Measurements from ENCODE around the gene ANKS1B.
"Not testable (repeated sequence)": the region's sequence is repeated elsewhere in the genome, so short reads cannot be mapped to it uniquely, and the experiment has no call there.

The ANKS1B gene

DNA sequence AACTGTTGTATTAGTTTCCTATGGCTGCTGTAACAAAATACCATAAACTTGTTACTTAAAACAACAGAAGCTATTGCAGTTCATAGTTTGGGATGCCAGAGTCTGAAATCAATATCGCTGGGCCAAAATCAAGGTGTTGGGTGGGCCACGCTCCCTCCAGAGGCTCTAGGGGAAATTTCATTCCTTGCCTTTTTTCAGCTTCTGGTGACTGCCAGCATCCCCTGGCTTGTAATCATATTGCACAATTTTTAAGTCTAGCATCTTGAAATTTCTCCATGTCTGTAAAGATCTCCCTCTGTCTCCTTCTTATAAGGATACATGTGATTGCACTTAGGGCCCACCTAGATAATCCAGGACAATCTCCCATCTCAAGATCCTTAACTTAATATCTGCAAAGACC is 386.0 kb downstream of the ANKS1B start:
- Histone ChIP-seq H3K4me3 (ENCODE audit: low read length) (no peak overlapping the region), H3K36me3 (ENCODE audit: control insufficient read depth, insufficient read depth, low read length) (no peaks in the 10 kb centered on the region), H3K27me3 (ENCODE audit: control insufficient read depth, insufficient read depth, low read length) (no peaks in the 10 kb centered on the region), H3K4me1 (ENCODE audit: control insufficient read depth, insufficient read depth, low read length) (no peaks in the 10 kb centered on the region), H3K9me3 (ENCODE audit: control insufficient read depth, low read length) (no peaks in the 10 kb centered on the region), H3K9ac (ENCODE audit: low read length) (no peak overlapping the region)

DNA sequence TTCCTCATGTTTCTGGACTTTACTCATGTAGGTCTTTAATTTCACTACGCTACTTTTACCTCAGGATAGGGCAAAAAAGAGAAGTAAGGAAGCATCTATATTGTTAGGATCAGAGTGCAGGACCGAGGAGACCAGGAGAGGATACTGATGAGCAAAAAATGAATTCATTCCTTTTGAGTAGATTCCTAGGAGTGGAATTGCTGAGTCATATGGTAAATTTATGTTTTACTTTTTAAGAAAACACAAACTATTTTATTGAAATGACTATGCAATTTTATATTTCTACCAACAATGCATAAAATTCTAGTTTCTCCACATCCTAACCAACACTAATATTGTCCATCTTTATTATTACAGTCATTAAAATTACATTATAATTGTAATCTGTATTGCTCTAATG is 388.0 kb downstream of the ANKS1B start:
- no peaks in the 10 kb centered on the region for H3K9me3 ChIP-seq (ENCODE audit: control insufficient read depth, low read length)
- H3K36me3 ChIP-seq (ENCODE audit: control insufficient read depth, insufficient read depth, low read length): no peaks in the 10 kb centered on the region
- no peak overlapping the region for H3K9ac ChIP-seq (ENCODE audit: low read length)
- H3K4me3 ChIP-seq (ENCODE audit: low read length): no peak overlapping the region
- H3K27me3 ChIP-seq (ENCODE audit: control insufficient read depth, insufficient read depth, low read length): no peaks in the 10 kb centered on the region
- no peaks in the 10 kb centered on the region for H3K4me1 ChIP-seq (ENCODE audit: control insufficient read depth, insufficient read depth, low read length)

DNA sequence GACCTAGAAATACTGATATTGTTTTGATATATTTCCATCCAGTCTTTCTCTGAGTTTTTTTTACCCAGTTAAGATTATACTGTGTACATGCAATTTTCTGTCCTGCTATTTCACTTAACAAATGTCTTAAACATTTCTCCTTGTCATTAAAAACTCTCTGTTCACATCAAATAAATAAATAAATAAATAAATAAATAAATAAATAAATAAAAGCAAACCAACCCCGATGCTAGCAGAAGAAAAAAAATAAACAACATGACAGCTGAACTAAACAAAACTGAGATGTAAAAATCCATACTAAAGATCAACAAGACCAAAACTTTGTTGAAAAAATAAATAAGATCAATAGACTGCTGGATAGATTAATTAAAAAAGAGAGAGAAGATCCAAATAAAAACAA is 407.6 kb downstream of the ANKS1B start:
- H3K4me3 ChIP-seq (ENCODE audit: low read length); H3K36me3 ChIP-seq (ENCODE audit: control insufficient read depth, insufficient read depth, low read length): not testable (repeated sequence)

DNA sequence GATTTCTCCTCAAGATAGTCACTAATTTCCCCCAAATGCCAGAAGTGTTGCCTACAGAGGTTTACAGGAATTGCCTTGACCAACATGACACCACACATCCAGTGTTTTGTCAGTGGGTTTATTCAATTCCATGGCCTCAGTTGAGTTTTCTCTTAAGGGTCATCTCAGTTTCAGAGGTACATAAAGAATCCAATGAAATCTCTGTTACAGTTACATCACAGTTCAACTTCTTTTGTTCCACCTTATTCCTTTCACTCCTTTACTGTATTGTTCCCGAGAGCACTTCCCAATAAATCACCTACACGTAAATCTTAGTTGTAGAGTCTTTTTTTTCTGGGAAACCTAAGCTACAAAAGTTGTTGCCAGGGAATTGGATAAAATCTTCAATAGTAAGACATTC is 410.8 kb downstream of the ANKS1B start:
- H3K4me3 ChIP-seq (ENCODE audit: low read length): no peak overlapping the region
- H3K4me1 ChIP-seq (ENCODE audit: control insufficient read depth, insufficient read depth, low read length): no peaks in the 10 kb centered on the region
- H3K9me3 ChIP-seq (ENCODE audit: control insufficient read depth, low read length): no peaks in the 10 kb centered on the region

More for the DNA sequence above, 407.6 kb downstream of the ANKS1B start:
- not testable (repeated sequence) for H3K4me1 ChIP-seq (ENCODE audit: control insufficient read depth, insufficient read depth, low read length); H3K27me3 ChIP-seq (ENCODE audit: control insufficient read depth, insufficient read depth, low read length); H3K9ac ChIP-seq (ENCODE audit: low read length); H3K9me3 ChIP-seq (ENCODE audit: control insufficient read depth, low read length)

DNA sequence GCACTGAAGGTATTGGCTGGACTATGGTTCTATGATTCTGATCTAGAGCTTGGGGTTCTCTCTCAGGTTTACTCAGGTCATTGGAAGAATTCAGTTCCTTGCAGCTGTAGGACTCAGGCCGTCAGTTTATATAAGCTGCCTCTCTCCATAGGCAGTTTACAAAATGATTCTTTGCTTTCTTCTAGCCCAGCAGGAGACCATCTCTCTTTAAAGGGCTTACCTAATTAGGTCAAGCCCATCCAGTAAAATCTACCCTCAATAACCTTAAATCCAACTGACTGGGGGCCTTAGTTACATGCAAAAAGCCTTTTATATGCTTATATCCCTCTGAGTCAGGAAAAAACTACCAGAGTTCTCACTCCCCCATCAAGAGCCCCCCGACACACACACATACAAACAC is 417.7 kb downstream of the ANKS1B start:
- H3K9me3 ChIP-seq (ENCODE audit: control insufficient read depth, low read length): no peaks in the 10 kb centered on the region
- H3K9ac ChIP-seq (ENCODE audit: low read length): no peak overlapping the region
- H3K4me3 ChIP-seq (ENCODE audit: low read length): no peak overlapping the region
- no peaks in the 10 kb centered on the region for H3K4me1 ChIP-seq (ENCODE audit: control insufficient read depth, insufficient read depth, low read length)
- no peaks in the 10 kb centered on the region for H3K27me3 ChIP-seq (ENCODE audit: control insufficient read depth, insufficient read depth, low read length)
- H3K36me3 ChIP-seq (ENCODE audit: control insufficient read depth, insufficient read depth, low read length): no peaks in the 10 kb centered on the region

More for the DNA sequence above, 410.8 kb downstream of the ANKS1B start:
- H3K36me3 ChIP-seq (ENCODE audit: control insufficient read depth, insufficient read depth, low read length): no peaks in the 10 kb centered on the region
- H3K9ac ChIP-seq (ENCODE audit: low read length): no peak overlapping the region
- no peaks in the 10 kb centered on the region for H3K27me3 ChIP-seq (ENCODE audit: control insufficient read depth, insufficient read depth, low read length)

DNA sequence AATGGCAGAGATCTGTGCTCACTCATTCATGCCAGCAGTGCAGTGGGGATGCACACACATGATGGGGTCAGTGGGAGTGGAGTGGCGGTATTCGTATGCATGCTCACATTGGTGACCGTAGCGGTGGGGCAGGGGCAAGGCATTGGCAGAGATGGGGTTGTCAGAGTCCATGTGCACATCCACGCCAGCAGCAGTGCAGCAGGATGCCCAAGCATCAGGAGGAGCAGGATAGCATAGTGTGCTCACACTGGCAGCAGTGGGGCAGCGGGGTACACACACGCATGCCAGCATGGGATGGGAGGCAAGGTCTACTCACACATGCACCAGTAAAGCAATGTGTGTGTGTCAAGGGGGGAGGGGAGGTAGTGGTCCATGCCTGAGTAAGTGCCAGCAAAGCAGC is 426.6 kb downstream of the ANKS1B start:
- H3K4me3 ChIP-seq (ENCODE audit: low read length): no peak overlapping the region
- H3K9me3 ChIP-seq (ENCODE audit: control insufficient read depth, low read length): no peaks in the 10 kb centered on the region
- H3K36me3 ChIP-seq (ENCODE audit: control insufficient read depth, insufficient read depth, low read length): no peaks in the 10 kb centered on the region
- H3K4me1 ChIP-seq (ENCODE audit: control insufficient read depth, insufficient read depth, low read length): no peaks in the 10 kb centered on the region
- no peaks in the 10 kb centered on the region for H3K27me3 ChIP-seq (ENCODE audit: control insufficient read depth, insufficient read depth, low read length)
- no peak overlapping the region for H3K9ac ChIP-seq (ENCODE audit: low read length)

DNA sequence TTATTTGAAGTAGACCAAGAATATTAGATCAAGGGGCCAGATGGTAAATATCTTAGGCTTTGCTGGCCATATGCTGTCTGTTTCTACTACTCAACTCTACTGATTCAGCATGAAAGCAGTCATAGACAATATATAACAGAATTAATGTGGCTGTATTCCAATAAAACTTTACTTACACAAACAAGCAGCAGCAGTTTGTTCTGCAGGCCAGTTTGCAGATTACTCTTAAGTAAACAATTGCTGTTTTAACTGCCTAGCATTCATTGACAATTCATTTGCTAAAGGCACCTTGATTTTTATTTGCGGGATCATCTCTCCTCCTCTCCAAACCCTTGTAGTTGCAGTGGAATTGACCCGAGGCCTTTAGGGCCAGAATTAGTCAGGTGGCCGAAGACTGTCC is 431.3 kb downstream of the ANKS1B start:
- H3K4me1 ChIP-seq (ENCODE audit: control insufficient read depth, insufficient read depth, low read length): no peaks in the 10 kb centered on the region
- no peak overlapping the region for H3K4me3 ChIP-seq (ENCODE audit: low read length)
- no peaks in the 10 kb centered on the region for H3K9me3 ChIP-seq (ENCODE audit: control insufficient read depth, low read length)
- no peak overlapping the region for H3K9ac ChIP-seq (ENCODE audit: low read length)
- H3K36me3 ChIP-seq (ENCODE audit: control insufficient read depth, insufficient read depth, low read length): no peaks in the 10 kb centered on the region
- no peaks in the 10 kb centered on the region for H3K27me3 ChIP-seq (ENCODE audit: control insufficient read depth, insufficient read depth, low read length)

DNA sequence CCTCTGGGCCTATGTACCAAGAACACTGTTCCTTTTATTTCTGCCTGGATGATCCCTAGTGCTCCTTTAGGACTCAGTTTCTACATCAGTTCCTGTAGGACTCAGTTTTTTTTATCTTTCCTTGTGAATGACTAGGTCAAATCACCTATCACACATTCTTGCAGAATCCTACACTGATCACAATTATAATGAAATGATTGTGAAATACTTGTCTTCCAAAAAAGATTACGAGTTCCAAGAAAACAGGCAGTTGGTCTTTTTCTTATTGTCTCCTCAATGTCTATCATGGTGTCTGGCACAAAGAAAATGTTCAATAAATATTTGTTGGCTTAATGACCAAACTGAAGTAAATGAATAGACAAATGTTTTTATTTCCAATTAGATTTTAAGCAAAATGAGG is 432.7 kb downstream of the ANKS1B start:
- H3K27me3 ChIP-seq (ENCODE audit: control insufficient read depth, insufficient read depth, low read length): no peaks in the 10 kb centered on the region
- H3K4me1 ChIP-seq (ENCODE audit: control insufficient read depth, insufficient read depth, low read length): no peaks in the 10 kb centered on the region
- H3K36me3 ChIP-seq (ENCODE audit: control insufficient read depth, insufficient read depth, low read length): no peaks in the 10 kb centered on the region
- no peak overlapping the region for H3K9ac ChIP-seq (ENCODE audit: low read length)
- H3K4me3 ChIP-seq (ENCODE audit: low read length): no peak overlapping the region
- H3K9me3 ChIP-seq (ENCODE audit: control insufficient read depth, low read length): no peaks in the 10 kb centered on the region

DNA sequence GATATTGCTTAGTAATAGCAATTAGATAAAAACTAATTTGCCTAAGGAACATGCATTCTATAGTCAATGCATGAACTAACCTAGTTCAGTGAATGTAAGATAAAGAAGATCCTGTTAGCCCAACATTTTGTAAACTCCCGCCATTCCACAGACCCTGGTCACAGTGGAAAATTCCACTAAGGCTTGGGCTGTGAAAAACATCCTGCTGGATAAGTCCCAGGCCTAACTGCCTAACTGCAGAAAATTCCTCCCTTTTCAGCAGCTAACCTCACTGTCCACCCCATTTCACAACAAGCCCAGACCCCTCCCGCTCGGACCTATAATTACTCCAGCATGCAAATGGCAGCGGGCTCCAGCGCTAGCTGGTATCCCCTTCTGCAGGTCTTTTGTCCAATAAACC is 435.1 kb downstream of the ANKS1B start:
- H3K4me3 ChIP-seq (ENCODE audit: low read length): no peak overlapping the region
- no peak overlapping the region for H3K9ac ChIP-seq (ENCODE audit: low read length)
- H3K27me3 ChIP-seq (ENCODE audit: control insufficient read depth, insufficient read depth, low read length): no peaks in the 10 kb centered on the region
- H3K4me1 ChIP-seq (ENCODE audit: control insufficient read depth, insufficient read depth, low read length): no peaks in the 10 kb centered on the region
- no peaks in the 10 kb centered on the region for H3K36me3 ChIP-seq (ENCODE audit: control insufficient read depth, insufficient read depth, low read length)
- no peaks in the 10 kb centered on the region for H3K9me3 ChIP-seq (ENCODE audit: control insufficient read depth, low read length)

DNA sequence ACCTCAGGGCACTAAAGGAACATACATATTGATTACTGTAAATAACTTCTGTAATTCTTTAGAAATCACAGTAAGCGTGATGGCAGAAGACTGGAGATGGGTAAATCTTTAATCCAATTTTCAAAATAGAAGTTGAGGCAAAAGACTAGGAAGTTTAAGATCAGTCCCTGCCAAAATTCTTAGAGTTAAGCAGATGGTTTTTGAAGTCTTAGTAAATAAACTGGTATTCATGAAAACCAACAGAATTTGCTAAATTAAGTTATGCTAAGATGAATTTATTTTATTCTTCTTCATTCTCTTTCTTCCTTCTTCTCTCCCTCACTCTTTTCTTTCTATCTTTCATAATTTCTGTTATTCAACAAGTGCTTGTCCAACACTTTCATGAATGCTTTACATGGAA is 435.5 kb downstream of the ANKS1B start:
- no peaks in the 10 kb centered on the region for H3K9me3 ChIP-seq (ENCODE audit: control insufficient read depth, low read length)
- no peaks in the 10 kb centered on the region for H3K27me3 ChIP-seq (ENCODE audit: control insufficient read depth, insufficient read depth, low read length)
- no peaks in the 10 kb centered on the region for H3K4me1 ChIP-seq (ENCODE audit: control insufficient read depth, insufficient read depth, low read length)
- H3K36me3 ChIP-seq (ENCODE audit: control insufficient read depth, insufficient read depth, low read length): no peaks in the 10 kb centered on the region
- no peak overlapping the region for H3K4me3 ChIP-seq (ENCODE audit: low read length)
- H3K9ac ChIP-seq (ENCODE audit: low read length): no peak overlapping the region

DNA sequence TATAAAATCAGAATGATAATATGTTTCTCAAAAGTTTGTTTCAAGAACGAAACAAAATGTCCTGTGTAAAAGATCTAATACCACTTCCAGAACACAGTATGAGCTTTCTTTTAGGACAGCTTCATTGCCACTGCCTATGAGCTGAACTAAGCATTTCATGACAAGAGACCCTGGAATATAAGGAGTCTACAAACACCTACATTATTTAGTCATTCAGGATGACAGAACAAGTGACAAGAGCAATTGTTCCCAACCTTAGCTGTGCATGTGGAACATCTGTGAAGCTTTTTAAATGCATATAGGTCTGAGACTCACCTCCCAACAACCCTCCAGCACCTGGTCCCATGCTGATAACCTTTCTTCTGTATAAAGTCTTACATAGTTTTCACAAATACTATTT is 440.3 kb downstream of the ANKS1B start:
- H3K36me3 ChIP-seq (ENCODE audit: control insufficient read depth, insufficient read depth, low read length): no peaks in the 10 kb centered on the region
- no peak overlapping the region for H3K9ac ChIP-seq (ENCODE audit: low read length)
- no peaks in the 10 kb centered on the region for H3K4me1 ChIP-seq (ENCODE audit: control insufficient read depth, insufficient read depth, low read length)
- H3K27me3 ChIP-seq (ENCODE audit: control insufficient read depth, insufficient read depth, low read length): no peaks in the 10 kb centered on the region
- no peak overlapping the region for H3K4me3 ChIP-seq (ENCODE audit: low read length)
- no peaks in the 10 kb centered on the region for H3K9me3 ChIP-seq (ENCODE audit: control insufficient read depth, low read length)

DNA sequence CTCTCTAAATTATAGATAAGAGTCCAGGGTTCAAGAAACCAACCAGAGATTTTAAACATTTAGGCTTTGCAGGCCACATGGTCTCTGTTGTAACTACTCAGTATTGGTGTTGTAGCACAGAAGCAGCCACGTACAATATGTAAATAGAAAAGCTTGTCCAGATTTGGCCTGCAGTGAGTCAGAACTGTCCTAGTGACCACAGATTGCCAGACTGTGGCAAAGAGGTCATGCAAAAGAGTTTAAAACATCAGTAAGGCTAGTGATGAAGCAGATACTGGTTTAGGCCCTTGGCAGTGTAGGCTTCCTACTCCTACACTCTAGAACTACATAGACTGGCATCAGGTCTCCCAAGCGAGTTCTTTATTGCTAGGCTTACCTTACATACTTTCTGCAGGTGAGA is 454.8 kb downstream of the ANKS1B start:
- Histone ChIP-seq H3K4me1 (ENCODE audit: control insufficient read depth, insufficient read depth, low read length) (no peaks in the 10 kb centered on the region), H3K9ac (ENCODE audit: low read length) (no peak overlapping the region), H3K4me3 (ENCODE audit: low read length) (no peak overlapping the region), H3K36me3 (ENCODE audit: control insufficient read depth, insufficient read depth, low read length) (no peaks in the 10 kb centered on the region), H3K9me3 (ENCODE audit: control insufficient read depth, low read length) (no peaks in the 10 kb centered on the region), H3K27me3 (ENCODE audit: control insufficient read depth, insufficient read depth, low read length) (no peaks in the 10 kb centered on the region)

DNA sequence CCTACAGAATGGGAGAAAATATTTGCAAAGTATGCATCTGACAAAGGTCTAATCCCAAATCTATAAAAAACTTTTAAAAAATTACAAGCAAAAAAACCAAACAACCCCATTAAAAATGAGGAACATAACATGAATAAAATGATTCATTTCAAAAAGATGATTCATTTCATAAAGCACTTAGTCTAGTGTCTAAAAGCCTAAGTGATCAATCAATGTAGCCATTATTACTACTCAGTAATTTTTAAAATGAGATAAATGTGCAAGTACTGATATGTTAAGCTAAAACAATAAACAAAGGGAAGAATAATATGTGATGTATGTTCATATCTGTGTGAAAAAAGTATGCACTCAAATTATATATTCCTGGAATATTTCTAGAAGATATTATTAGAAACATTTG is 456.3 kb downstream of the ANKS1B start:
- H3K4me1 ChIP-seq (ENCODE audit: control insufficient read depth, insufficient read depth, low read length): no peaks in the 10 kb centered on the region
- no peaks in the 10 kb centered on the region for H3K27me3 ChIP-seq (ENCODE audit: control insufficient read depth, insufficient read depth, low read length)
- no peaks in the 10 kb centered on the region for H3K36me3 ChIP-seq (ENCODE audit: control insufficient read depth, insufficient read depth, low read length)
- H3K9me3 ChIP-seq (ENCODE audit: control insufficient read depth, low read length): no peaks in the 10 kb centered on the region
- no peak overlapping the region for H3K4me3 ChIP-seq (ENCODE audit: low read length)
- no peak overlapping the region for H3K9ac ChIP-seq (ENCODE audit: low read length)
